ENCODE results near the gene ANXA3. TPM values are rescaled to one million over a fixed set of nuclear protein-coding genes. Genes with fewer than 3 reads are reported as not detected.

The ANXA3 gene
- polyA plus RNA-seq, 1 of the 3 experiments (the other 2 are of a cell fraction): 13.8 TPM

- H2AFZ ChIP-seq (ENCODE audit: low read depth): peak overlapping the region; percentile 31; the same call in 1 of the 2 replicates
- no peaks in the 10 kb centered on the region for H3K9me3 ChIP-seq
- POLR2A ChIA-PET: no interaction called here
- no peaks in the 10 kb centered on the region for H4K20me1 ChIP-seq (ENCODE audit: insufficient read depth)
- H3K79me2 ChIP-seq (ENCODE audit: insufficient read depth): no peaks in the 10 kb centered on the region
- no peaks in the 10 kb centered on the region for H3K27me3 ChIP-seq (ENCODE audit: insufficient read depth)
- no peak overlapping the region for H3K9ac ChIP-seq
- peaks cover 17 to 33% of the 10 kb centered on the region in 2 experiments for H3K4me1 ChIP-seq (ENCODE audit: control insufficient read depth in 1 of 2, insufficient read depth in 2 of 2, low read depth in 1 of 2, low read length in 1 of 2)
- no peaks in the 10 kb centered on the region for H3K9me2 ChIP-seq
- peak overlapping the region in 1 of 2 experiments; percentile 64; a peak in 3 of 4 replicates for H3K27ac ChIP-seq (ENCODE audit: low read depth in 2 of 2, low read length in 1 of 2)
- no peaks in the 10 kb centered on the region for H3K36me3 ChIP-seq (replicated peaks in 1 of 2; ENCODE audit: control insufficient read depth in 1 of 2, insufficient read depth in 2 of 2, low read length in 1 of 2)
- no peak overlapping the region for H3K4me3 ChIP-seq (ENCODE audit: low read depth in 2 of 2, low read length in 1 of 2)
- CTCF ChIA-PET: interaction anchor here (0.6 kb wide), 1 partner anchor 610 kb away, joined by 3 read pairs; no protein-coding TSS in a partner anchor
- H3F3A ChIP-seq (replicated peaks; ENCODE audit: insufficient read depth): peaks cover 13% of the 10 kb centered on the region
- TF ChIP-seq RFX5 (IDR thresholded peaks at IDR 0.05; ENCODE audit: low read length): no peak
- no peak for TF ChIP-seq ELF1 (IDR thresholded peaks at IDR 0.05)
- no peak for TF ChIP-seq MEF2A (IDR thresholded peaks at IDR 0.05; ENCODE audit: borderline replicate concordance, low read depth)
- 69% methylated on average over 7 of the region's 7 CpGs for whole genome bisulfite sequencing (ENCODE audit: low lambda C conversion rate)
- no peak for DNase-seq
- peak overlapping the region; percentile 19; the same call in 1 of the 2 replicates for H3K4me2 ChIP-seq
Observed at GRCh38 chr4:78656968-78657445, 105.4 kb downstream of the ANXA3 start.

- no peak overlapping the region for H3K4me2 ChIP-seq
- H3F3A ChIP-seq (replicated peaks; ENCODE audit: insufficient read depth): peaks cover 13% of the 10 kb centered on the region
- H2AFZ ChIP-seq (ENCODE audit: low read depth): no peak overlapping the region
- H3K4me1 ChIP-seq (ENCODE audit: control insufficient read depth in 1 of 2, insufficient read depth in 2 of 2, low read depth in 1 of 2, low read length in 1 of 2): peaks cover 12 to 36% of the 10 kb centered on the region in 2 experiments
- TF ChIP-seq USF1 (IDR thresholded peaks at IDR 0.05; ENCODE audit: borderline replicate concordance, low read depth) (no peak), EP300 (IDR thresholded peaks at IDR 0.05; ENCODE audit: borderline replicate concordance in 1 of 2, low read depth in 1 of 2, low read length in 1 of 2) (0 out of 4 replicates have a peak, but pooled peaks of 1 of the 2 experiments have one; percentile 7), NFIC (IDR thresholded peaks at IDR 0.05; ENCODE audit: borderline replicate concordance) (peak; percentile 79), EZH2phosphoT487 (IDR thresholded peaks at IDR 0.05; ENCODE audit: borderline replicate concordance, low read depth) (no peak), POLR2AphosphoS5 (IDR thresholded peaks at IDR 0.05; ENCODE audit: low read depth, low read length) (no peak), NRF1 (IDR thresholded peaks at IDR 0.05; ENCODE audit: low read depth, low read length) (no peak), PBX3 (IDR thresholded peaks at IDR 0.05) (0 out of 2 replicates have a peak, but pooled peaks have one; percentile 34), IRF3 (IDR thresholded peaks at IDR 0.05; ENCODE audit: low read depth, low read length) (no peak), MAX (IDR thresholded peaks at IDR 0.05; ENCODE audit: low read depth) (0 out of 2 replicates have a peak, but pooled peaks have one; percentile 14), TCF12 (IDR thresholded peaks at IDR 0.05) (peak; percentile 51), RAD21 (IDR thresholded peaks at IDR 0.05; ENCODE audit: low read length) (no peak), FOXJ3 (CRISPR knock-in tag; IDR thresholded peaks at IDR 0.05) (no peak)
- no peaks in the 10 kb centered on the region for H3K27me3 ChIP-seq (ENCODE audit: insufficient read depth)
- no peaks in the 10 kb centered on the region for H3K9me3 ChIP-seq
- no peak overlapping the region for H3K4me3 ChIP-seq (ENCODE audit: low read depth in 2 of 2, low read length in 1 of 2)
- H3K9me2 ChIP-seq: no peaks in the 10 kb centered on the region
- WGBS (ENCODE audit: low lambda C conversion rate): 56% methylated on average over 1 of the region's 1 CpG
- H3K79me2 ChIP-seq (ENCODE audit: insufficient read depth): no peaks in the 10 kb centered on the region
- ChIA-PET POLR2A (no interaction called here), CTCF (interaction anchor here (0.8 to 2.1 kb wide), 2 partner anchors 8 to 15 kb away, joined by 3 to 5 read pairs; no protein-coding TSS in a partner anchor)
- H3K9ac ChIP-seq: no peak overlapping the region
- no peak for DNase-seq
- H3K27ac ChIP-seq (ENCODE audit: low read depth in 2 of 2, low read length in 1 of 2): peak overlapping the region; percentile 43 to 64
- no peaks in the 10 kb centered on the region for H4K20me1 ChIP-seq (ENCODE audit: insufficient read depth)
- H3K36me3 ChIP-seq (replicated peaks in 1 of 2; ENCODE audit: control insufficient read depth in 1 of 2, insufficient read depth in 2 of 2, low read length in 1 of 2): no peaks in the 10 kb centered on the region
Observed at GRCh38 chr4:78659264-78659663, 107.7 kb downstream of the ANXA3 start.
